ENCODE measurements around the gene BRD9. TPM values are rescaled to one million over a fixed set of nuclear protein-coding genes. Genes with fewer than 3 reads are reported as not detected.

Gene BRD9
- total RNA-seq, 4 donors from 2014 or later: 29.6 to 91.3 (median 37.9) TPM

- Histone ChIP-seq H3K4me3 (no peak overlapping the region), H3K9me3 (no peaks in the 10 kb centered on the region), H3K4me1 (peaks cover 0 to 9% (median under 1%) of the 10 kb centered on the region in 4 donors), H3K27ac (no peak overlapping the region), H3K36me3 (peaks cover 0 to 60% (median 26%) of the 10 kb centered on the region in 4 donors), H3K27me3 (no peaks in the 10 kb centered on the region)
- in situ Hi-C loops (cut with MboI; ENCODE audit: low pct_ligation_motif_present in 1 of 4, low pct_unique_long_range_greater_than_20kb in 1 of 4, low sequenced_read_pairs in 3 of 4): no loop called here
- TF ChIP-seq POLR2AphosphoS5 (IDR thresholded peaks at IDR 0.05) (no peak), POLR2A (IDR thresholded peaks at IDR 0.05) (no peak), CTCF (IDR thresholded peaks at IDR 0.05) (no peak), EP300 (IDR thresholded peaks at IDR 0.05; ENCODE audit: low read depth) (no peak)
- intact Hi-C loops (cut with DNase I; ENCODE audit: low total_unique reads): no loop called here
- whole genome bisulfite sequencing, 2 donors (ENCODE audit: low coverage in 1 of 2): 88 to 94% methylated on average over 10 to 13 of the region's 13 CpGs
- no peak for DNase-seq
These were observed 6.6 kb downstream of the BRD9 start for GRCh38 chr5:886036-886435.

DNA sequence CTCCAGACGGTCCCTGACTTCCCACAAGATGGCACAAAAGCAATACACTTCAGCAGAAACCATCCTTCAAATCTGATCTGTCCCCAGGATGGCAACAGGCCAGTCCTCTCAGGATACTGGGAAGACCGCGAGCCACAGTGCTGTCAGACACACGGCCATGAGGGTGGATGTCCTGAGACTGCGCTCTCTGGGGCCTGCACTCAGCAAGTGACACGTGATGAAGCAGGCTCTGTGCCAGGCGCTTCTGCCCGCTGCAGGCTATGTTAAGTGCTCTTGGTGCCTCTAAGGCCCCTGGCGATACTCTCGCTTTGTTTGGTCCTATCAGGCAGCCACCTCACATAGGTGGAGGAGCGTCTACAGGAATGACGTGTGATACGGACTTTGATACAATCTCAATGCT lies 7.1 kb downstream of the BRD9 start:
- no peaks in the 10 kb centered on the region for H3K9me3 ChIP-seq
- peaks cover 0 to 4% (median 0%) of the 10 kb centered on the region in 4 donors for H3K4me1 ChIP-seq
- intact Hi-C loops (cut with DNase I; ENCODE audit: low total_unique reads) (no loop called here), in situ Hi-C loops (cut with MboI; ENCODE audit: low pct_ligation_motif_present in 1 of 4, low pct_unique_long_range_greater_than_20kb in 1 of 4, low sequenced_read_pairs in 3 of 4) (no loop called here)
- no peak for TF ChIP-seq EP300 (IDR thresholded peaks at IDR 0.05; ENCODE audit: low read depth)
- no peak for TF ChIP-seq POLR2AphosphoS5 (IDR thresholded peaks at IDR 0.05)
- no peak for TF ChIP-seq POLR2A (IDR thresholded peaks at IDR 0.05)
- no peak for TF ChIP-seq CTCF (IDR thresholded peaks at IDR 0.05)
- no peaks in the 10 kb centered on the region for H3K27me3 ChIP-seq
- WGBS, 2 donors (ENCODE audit: low coverage in 1 of 2): 94% methylated on average over 13 of the region's 13 CpGs; no CpG with 5 or more reads in 1 of the 2 donors
- H3K27ac ChIP-seq: no peak overlapping the region
- H3K36me3 ChIP-seq: peaks cover 0 to 64% (median 28%) of the 10 kb centered on the region in 4 donors
- no peak for DNase-seq
- no peak overlapping the region for H3K4me3 ChIP-seq

- Histone ChIP-seq H3K27ac (no peak overlapping the region), H3K27me3 (no peaks in the 10 kb centered on the region), H3K36me3 (peaks cover 0 to 64% (median 28%) of the 10 kb centered on the region in 4 donors), H3K9me3 (no peaks in the 10 kb centered on the region), H3K4me1 (no peaks in the 10 kb centered on the region), H3K4me3 (no peak overlapping the region)
- no peak for DNase-seq
- TF ChIP-seq POLR2A (IDR thresholded peaks at IDR 0.05): no peak
- TF ChIP-seq EP300 (IDR thresholded peaks at IDR 0.05; ENCODE audit: low read depth): no peak
- TF ChIP-seq CTCF (IDR thresholded peaks at IDR 0.05): no peak
- TF ChIP-seq POLR2AphosphoS5 (IDR thresholded peaks at IDR 0.05): no peak
- in situ Hi-C loops (cut with MboI; ENCODE audit: low pct_ligation_motif_present in 1 of 4, low pct_unique_long_range_greater_than_20kb in 1 of 4, low sequenced_read_pairs in 3 of 4): no loop called here
- 91% methylated on average over 18 of the region's 18 CpGs; no CpG with 5 or more reads in 1 of the 2 donors for WGBS, 2 donors (ENCODE audit: low coverage in 1 of 2)
- intact Hi-C loops (cut with DNase I; ENCODE audit: low total_unique reads): no loop called here
These were observed 7.5 kb downstream of the BRD9 start for GRCh38 chr5:885127-885442.

GRCh38 chr5:884345-885126 lies 8.1 kb downstream of the BRD9 start:
- H3K36me3 ChIP-seq: peaks cover 0 to 63% (median 28%) of the 10 kb centered on the region in 4 donors
- intact Hi-C loops (cut with DNase I; ENCODE audit: low total_unique reads): no loop called here
- no peaks in the 10 kb centered on the region for H3K4me1 ChIP-seq
- no peak overlapping the region for H3K27ac ChIP-seq
- H3K4me3 ChIP-seq: no peak overlapping the region
- TF ChIP-seq POLR2A (IDR thresholded peaks at IDR 0.05): no peak
- TF ChIP-seq EP300 (IDR thresholded peaks at IDR 0.05; ENCODE audit: low read depth): no peak
- no peak for TF ChIP-seq CTCF (IDR thresholded peaks at IDR 0.05)
- TF ChIP-seq POLR2AphosphoS5 (IDR thresholded peaks at IDR 0.05): no peak
- no peak for DNase-seq
- H3K27me3 ChIP-seq: no peaks in the 10 kb centered on the region
- no peaks in the 10 kb centered on the region for H3K9me3 ChIP-seq
- 80 to 92% methylated on average over 1 to 14 of the region's 16 CpGs for WGBS, 2 donors (ENCODE audit: low coverage in 1 of 2)
- in situ Hi-C loops (cut with MboI; ENCODE audit: low pct_ligation_motif_present in 1 of 4, low pct_unique_long_range_greater_than_20kb in 1 of 4, low sequenced_read_pairs in 3 of 4): no loop called here

All from transverse colon (tissue), 4 donors.